Nephron progenitor cell (in vitro differentiated cells): ENCODE data around the gene MOG.
A peak's percentile ranks its signal among the peaks of the same experiment; 100 is the strongest.

Experiments used
- DNase-seq: peaks from one replicate; pipeline ENCODE4 v3.0.0; 2021
- H3K27ac Mint-ChIP-seq: 2 replicates; pipeline ENCODE4 v1.8.0; 2021; ENCODE audit warnings: mild to moderate bottlenecking, moderate library complexity, mixed read lengths
- H3K27me3 Mint-ChIP-seq: 2 replicates; pipeline ENCODE4 v1.8.0; 2021; ENCODE audit warnings: mild to moderate bottlenecking, low read depth, mixed read lengths; ENCODE audit not compliant: poor library complexity
- H3K36me3 Mint-ChIP-seq: 2 replicates; pipeline ENCODE4 v1.8.0; 2021; ENCODE audit warnings: low read depth, mixed read lengths
- H3K4me1 Mint-ChIP-seq: 2 replicates; pipeline ENCODE4 v1.8.0; 2021; ENCODE audit warnings: mixed read lengths
- H3K4me3 Mint-ChIP-seq: 2 replicates; pipeline ENCODE4 v1.8.0; 2021; ENCODE audit warnings: mild to moderate bottlenecking, moderate library complexity, mixed read lengths
- H3K9me3 Mint-ChIP-seq: 2 replicates; pipeline ENCODE4 v1.8.0; 2021; ENCODE audit warnings: mild to moderate bottlenecking, moderate library complexity, mixed read lengths
- CTCF ChIP-seq: fragments of 200-600 bp; sonication (generic); IDR thresholded peaks from 2 replicates; pipeline ENCODE4 v1.5.0; 2021; ENCODE audit warnings: antibody characterized with exemption

The MOG gene

GRCh38 chr6:29632789-29633533, 23.9 kb upstream of the MOG start, which contains the start of gene GABBR1:
TSS of gene GABBR1 (minus strand) at chr6:29633183. CDS start at chr6:29632385, 798 bp downstream.
- peak; percentile 88 for DNase-seq
- Mint-ChIP-seq H3K36me3 (peaks cover 8% of the 10 kb centered on the region), H3K4me1 (peaks cover 54% of the 10 kb centered on the region), H3K9me3 (no peaks in the 10 kb centered on the region), H3K27ac (peak within 1 kb of the TSS; percentile 96), H3K4me3 (peak within 1 kb of the TSS; percentile 90), H3K27me3 (peaks cover 28% of the 10 kb centered on the region)
- TF ChIP-seq CTCF, result no peak

- no peak for DNase-seq
- Mint-ChIP-seq H3K9me3 (no peaks in the 10 kb centered on the region), H3K36me3 (peaks cover 8% of the 10 kb centered on the region), H3K4me1 (peaks cover 54% of the 10 kb centered on the region), H3K4me3 (peak overlapping the region; percentile 90), H3K27me3 (peaks cover 28% of the 10 kb centered on the region), H3K27ac (peak overlapping the region; percentile 96)
- TF ChIP-seq CTCF, result no peak
Observed at GRCh38 chr6:29633534-29633905, 23.4 kb upstream of the MOG start.

GRCh38 chr6:29637247-29637646, 19.6 kb upstream of the MOG start:
- H3K27me3 Mint-ChIP-seq, result peaks cover 6% of the 10 kb centered on the region
- H3K4me3 Mint-ChIP-seq, result no peak overlapping the region
- TF ChIP-seq CTCF, result no peak
- no peaks in the 10 kb centered on the region for H3K9me3 Mint-ChIP-seq
- no peak for DNase-seq
- peaks cover 17% of the 10 kb centered on the region for H3K4me1 Mint-ChIP-seq
- no peaks in the 10 kb centered on the region for H3K36me3 Mint-ChIP-seq
- H3K27ac Mint-ChIP-seq, result no peak overlapping the region

GRCh38 chr6:29641430-29642148, 15.3 kb upstream of the MOG start:
- Mint-ChIP-seq H3K36me3 (no peaks in the 10 kb centered on the region), H3K4me3 (no peak overlapping the region), H3K4me1 (no peaks in the 10 kb centered on the region), H3K27me3 (peaks cover 4% of the 10 kb centered on the region), H3K27ac (no peak overlapping the region), H3K9me3 (no peaks in the 10 kb centered on the region)
- no peak for TF ChIP-seq CTCF
- no peak for DNase-seq

GRCh38 chr6:29647927-29648642, 8.8 kb upstream of the MOG start:
- no peak overlapping the region for H3K27ac Mint-ChIP-seq
- DNase-seq, result no peak

More at GRCh38 chr6:29647927-29648642, 8.8 kb upstream of the MOG start:
- Mint-ChIP-seq H3K27me3 (peaks cover 9% of the 10 kb centered on the region), H3K9me3 (no peaks in the 10 kb centered on the region), H3K36me3 (no peaks in the 10 kb centered on the region), H3K4me3 (no peak overlapping the region), H3K4me1 (peaks cover 12% of the 10 kb centered on the region)
- TF ChIP-seq CTCF, result peak; percentile 58
